Measurements from ENCODE around the gene RUNX2.
A peak's percentile ranks its signal among the peaks of the same experiment; 100 is the strongest.
"Not testable (repeated sequence)": the region's sequence is repeated elsewhere in the genome, so short reads cannot be mapped to it uniquely, and the experiment has no call there.

Gene RUNX2

GRCh38 chr6:45327956-45328522, at the start of gene RUNX2:
Gene RUNX2, plus strand, starts transcription at chr6:45328330. Its CDS starts 397 bp downstream, at chr6:45328727.
- DNase-seq (ENCODE audit: low read depth in 3 of 3) = no peak

- DNase-seq (ENCODE audit: low read depth in 3 of 3) = no peak
Measured at GRCh38 chr6:45278367-45278766, 49.8 kb upstream of the RUNX2 start.

DNA sequence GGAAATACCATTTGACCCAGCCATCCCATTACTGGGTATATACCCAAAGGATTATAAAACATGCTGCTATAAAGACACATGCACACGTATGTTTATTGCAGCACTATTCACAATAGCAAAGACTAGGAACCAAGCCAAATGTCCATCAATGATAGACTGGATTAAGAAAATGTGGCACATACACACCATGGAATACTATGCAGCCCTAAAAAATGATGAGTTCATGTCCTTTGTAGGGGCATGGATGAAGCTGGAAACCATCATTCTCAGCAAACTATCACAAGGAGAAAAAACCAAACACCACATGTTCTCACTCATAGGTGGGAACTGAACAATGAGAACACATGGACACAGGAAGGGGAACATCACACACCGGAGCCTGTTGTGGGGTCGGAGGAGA, 41.4 kb upstream of the RUNX2 start:
- DNase-seq (ENCODE audit: low read depth in 3 of 3) = not testable (repeated sequence)

GRCh38 chr6:45289751-45290514, 38.2 kb upstream of the RUNX2 start:
- DNase-seq (ENCODE audit: low read depth in 3 of 3) = no peak

DNA sequence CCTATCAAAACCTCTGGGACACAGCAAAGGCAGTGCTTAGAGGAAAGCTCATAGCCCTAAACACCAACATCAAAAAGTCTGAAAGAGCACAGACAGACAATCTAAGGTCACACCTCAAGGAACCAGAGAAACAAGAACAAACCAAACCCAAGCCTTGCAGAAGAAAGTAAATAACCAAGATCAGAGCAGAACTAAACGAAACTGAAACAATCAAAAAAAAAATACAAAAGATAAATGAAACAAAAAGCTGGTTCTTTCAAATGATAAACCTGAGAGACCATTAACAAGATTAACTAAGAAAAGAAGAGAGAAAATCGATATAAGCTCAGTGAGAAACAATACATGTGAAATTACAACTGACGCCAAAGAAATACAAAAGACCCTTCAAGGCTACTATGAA, 34.8 kb upstream of the RUNX2 start:
- DNase-seq (ENCODE audit: low read depth in 3 of 3) = no peak

DNA sequence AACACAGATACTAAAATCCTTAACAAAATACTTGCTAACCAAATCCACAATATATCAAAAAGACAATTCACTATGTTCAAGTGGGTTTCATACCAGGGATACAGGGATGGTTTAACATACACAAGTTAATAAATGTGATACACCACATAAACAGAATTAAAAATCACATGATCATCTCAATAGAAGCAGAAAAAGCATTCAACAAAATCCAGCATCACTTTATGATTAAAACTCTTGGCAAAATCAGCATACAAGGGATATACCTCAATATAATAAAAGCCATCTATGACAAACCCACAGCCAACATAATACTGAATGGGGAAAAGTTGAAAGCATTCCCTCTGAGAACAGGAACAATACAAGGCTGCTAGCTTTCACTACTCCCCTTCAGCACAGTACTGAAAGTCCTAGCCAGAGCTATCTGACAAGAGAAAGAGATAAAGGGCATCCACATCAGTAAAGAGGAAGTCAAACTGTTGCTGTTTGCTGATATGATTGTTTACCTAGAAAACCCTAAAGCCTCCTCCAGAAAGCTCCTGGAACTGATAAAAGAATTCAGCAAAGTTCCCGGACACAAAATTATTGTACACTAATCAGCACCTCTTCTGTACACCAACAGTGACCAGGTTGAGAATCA, 33.9 kb upstream of the RUNX2 start:
- not testable (repeated sequence) for DNase-seq (ENCODE audit: low read depth in 3 of 3)

- no peak for DNase-seq (ENCODE audit: low read depth in 3 of 3)
Measured at GRCh38 chr6:45297320-45297719, 30.8 kb upstream of the RUNX2 start.

DNA sequence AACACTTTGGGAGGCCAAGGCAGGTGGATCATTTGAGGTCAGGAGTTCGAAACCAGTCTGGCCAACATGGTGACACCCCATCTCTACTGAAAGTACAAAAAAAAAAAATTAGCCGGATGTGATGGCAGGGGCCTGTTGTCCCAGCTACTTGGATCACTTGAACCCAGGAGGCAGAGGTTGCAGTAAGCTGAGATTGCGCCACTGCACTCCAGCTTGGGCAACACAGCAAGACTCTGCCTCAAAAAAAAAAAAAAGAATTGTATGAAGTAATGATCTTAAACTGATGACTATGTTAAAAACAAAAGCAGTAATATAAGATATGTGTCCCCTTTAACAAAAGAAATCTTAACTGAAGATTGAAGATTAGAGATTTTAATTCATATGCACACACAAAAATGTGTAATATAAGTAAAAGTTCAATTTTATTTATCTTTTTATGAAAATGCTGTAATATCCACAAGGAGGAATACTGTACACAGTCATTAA, 29.0 kb upstream of the RUNX2 start:
- DNase-seq (ENCODE audit: low read depth in 3 of 3) = no peak

DNA sequence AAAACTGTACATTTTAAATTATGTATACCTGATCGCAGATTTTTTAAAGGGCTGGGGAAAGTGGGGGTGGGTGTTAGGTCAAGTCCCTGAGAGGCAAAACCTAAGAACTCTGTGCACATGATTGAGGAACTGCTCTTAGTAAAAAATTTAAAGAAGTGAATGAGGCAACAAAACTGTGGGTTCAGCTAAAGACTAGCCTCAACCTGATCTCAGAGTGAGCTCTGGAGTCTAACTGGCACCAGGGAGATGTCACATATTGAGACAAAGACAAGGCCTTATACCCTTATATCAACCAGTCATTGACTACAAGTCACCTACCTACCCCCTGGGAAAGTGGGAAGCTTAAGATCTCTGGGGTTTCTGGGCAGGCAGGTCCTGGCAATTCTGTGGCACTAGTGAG, 27.4 kb upstream of the RUNX2 start:
- no peak for DNase-seq (ENCODE audit: low read depth in 3 of 3)

- DNase-seq (ENCODE audit: low read depth in 3 of 3) = no peak
Measured at GRCh38 chr6:45301348-45302142, 26.6 kb upstream of the RUNX2 start.

DNA sequence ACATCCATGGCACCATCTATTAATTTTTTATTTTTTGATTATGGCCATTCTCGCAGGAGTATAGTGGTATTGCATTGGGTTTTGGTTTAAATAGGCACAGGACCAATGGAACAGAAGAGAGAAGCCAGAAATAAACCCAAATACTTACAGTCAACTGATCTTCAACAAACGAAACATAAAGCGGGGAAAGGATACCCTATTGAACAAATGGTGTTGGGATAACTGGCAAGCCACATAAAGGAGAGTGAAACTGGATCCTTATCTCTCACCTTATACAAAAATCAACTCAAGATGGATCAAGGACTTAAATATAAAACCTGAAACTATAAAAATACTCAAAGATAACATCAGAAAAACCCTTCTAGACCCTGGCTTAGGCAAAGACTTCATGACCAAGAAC, 25.3 kb upstream of the RUNX2 start:
- DNase-seq (ENCODE audit: low read depth in 3 of 3) = no peak

DNA sequence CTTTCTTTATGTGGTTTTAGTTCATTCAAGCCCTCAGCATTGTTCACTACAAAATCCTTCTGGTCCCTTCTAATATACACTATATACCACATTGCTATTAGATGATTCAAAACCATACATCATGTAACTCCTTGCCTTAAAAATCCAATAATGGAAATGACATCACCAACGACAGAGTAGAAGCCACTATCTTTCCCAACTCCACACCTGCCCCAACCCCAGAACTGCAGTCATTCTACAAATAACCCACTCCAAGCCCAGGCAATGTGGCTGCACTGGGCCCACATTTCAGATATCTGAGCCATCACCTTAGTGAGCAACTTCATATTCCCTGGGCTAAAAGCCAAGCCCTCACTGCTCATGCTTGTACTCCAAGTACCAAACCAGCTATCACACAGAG, 22.6 kb upstream of the RUNX2 start:
- DNase-seq (ENCODE audit: low read depth in 3 of 3) = no peak

DNA sequence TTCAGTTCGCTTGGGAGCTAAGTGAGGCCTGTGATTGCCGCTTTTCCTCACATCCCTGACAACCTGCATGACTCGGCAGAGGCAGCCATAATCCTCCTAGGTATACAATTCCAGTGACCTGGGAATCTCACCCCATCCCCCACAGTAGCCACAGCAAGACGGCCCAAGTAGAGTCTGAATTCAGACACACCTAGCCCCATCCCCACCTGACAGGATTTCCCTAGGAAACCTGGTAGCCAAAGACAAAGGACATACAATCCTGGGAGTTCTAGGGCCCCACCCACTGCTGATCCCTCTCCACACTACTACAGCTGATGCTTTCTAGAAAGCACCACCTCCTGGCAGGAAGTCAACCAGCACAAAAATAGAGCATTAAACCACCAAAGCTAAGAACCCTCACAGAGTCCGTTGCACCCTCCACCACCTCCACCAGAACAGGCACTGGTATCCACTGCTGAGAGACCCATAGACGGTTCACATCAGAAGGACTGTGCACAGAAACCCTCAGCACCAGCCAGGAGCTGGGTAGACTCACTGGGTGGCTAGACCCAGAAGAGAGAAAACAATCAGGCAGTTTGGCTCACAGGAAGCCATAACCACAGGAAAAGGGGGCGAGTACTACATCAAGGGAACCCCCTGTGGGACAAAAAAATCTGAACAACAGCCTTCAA, 17.9 kb upstream of the RUNX2 start:
- peak in 1 of 3 experiments; percentile 0 for DNase-seq (ENCODE audit: low read depth in 3 of 3)

DNA sequence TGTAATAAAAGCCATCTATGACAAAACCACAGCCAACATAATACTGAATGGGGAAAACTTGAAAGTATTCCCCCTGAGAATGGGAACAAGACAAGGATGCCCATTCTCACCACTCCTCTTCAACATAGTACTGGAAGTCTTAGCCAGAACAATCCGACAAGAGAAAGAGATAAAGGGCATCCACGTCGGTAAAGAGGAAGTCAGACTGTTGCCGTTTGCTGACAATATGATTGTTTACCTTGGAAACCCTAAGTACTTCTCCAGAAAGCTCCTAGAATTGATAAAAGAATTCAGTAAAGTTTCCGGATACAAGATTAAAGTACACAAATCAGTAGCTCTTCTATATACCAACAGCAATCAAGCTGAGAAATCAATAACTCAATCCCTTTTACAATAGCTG, 14.0 kb upstream of the RUNX2 start:
- DNase-seq (ENCODE audit: low read depth in 3 of 3) = no peak

DNA sequence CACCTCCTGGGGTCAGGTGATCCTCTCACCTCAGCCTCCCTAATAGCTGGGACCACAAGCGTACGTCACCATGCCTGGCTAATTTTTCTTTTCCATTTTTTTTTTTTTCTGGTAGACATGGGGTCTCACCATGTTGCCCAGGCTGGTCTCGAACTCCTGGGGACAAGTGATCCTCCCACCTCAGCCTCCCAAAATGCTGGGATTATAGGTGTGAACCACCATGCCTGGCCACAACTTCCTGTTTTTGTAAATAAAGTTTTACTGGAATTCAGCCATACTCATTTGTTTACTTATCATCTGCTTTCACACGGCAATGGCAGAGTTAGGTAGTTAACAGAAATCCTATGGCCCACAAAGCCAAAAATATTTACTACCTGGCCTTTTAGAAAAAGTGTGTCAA, 7.8 kb upstream of the RUNX2 start:
- no peak for DNase-seq (ENCODE audit: low read depth in 3 of 3)

GRCh38 chr6:45323656-45324224, 4.4 kb upstream of the RUNX2 start:
- DNase-seq (ENCODE audit: low read depth in 3 of 3) = no peak

GRCh38 chr6:45326698-45327417, 1.3 kb upstream of the RUNX2 start:
- no peak for DNase-seq (ENCODE audit: low read depth in 3 of 3)

- DNase-seq (ENCODE audit: low read depth in 3 of 3) = no peak
Measured at GRCh38 chr6:45328523-45328922, 393 bp downstream of the RUNX2 start.

GRCh38 chr6:45344900-45345299, 16.8 kb downstream of the RUNX2 start:
- DNase-seq (ENCODE audit: low read depth in 3 of 3) = no peak

GRCh38 chr6:45350186-45350710, 22.1 kb downstream of the RUNX2 start:
- no peak for DNase-seq (ENCODE audit: low read depth in 3 of 3)

Measured in stimulated activated CD4-positive, alpha-beta T cell treated with anti-CD3 and anti-CD28 coated beads, TNF-alpha, amount 100 ng/mL, for 4 hours (primary cell).